Skin epidermis (tissue), 12 donors: Measurements from ENCODE around the gene PTPRS.

ENCODE experiments used
- H3K27ac ChIP-seq, 21 experiments: fragments of 200-600 bp; sonication (generic) in 11 of 21; one replicate each; pipeline ENCODE4 v1.5.0; 2020; ENCODE audit warnings: mild to moderate bottlenecking in 3 of 21, inconsistent platforms in 2 of 21, moderate library complexity in 2 of 21
- H3K4me3 ChIP-seq, 7 experiments: fragments of 200-600 bp; sonication (generic) in 2 of 7; one replicate each; pipeline ENCODE4 v1.5.0; 2020; ENCODE audit warnings: inconsistent platforms in 2 of 7, mild to moderate bottlenecking in 2 of 7, moderate library complexity in 1 of 7

The PTPRS gene

GRCh38 chr19:5292822-5293611, 47.6 kb downstream of the PTPRS start:
- peak overlapping the region in 20 of 21 experiments; percentile 34 to 89 (median 79) for H3K27ac ChIP-seq
- peak overlapping the region; percentile 49 to 70 (median 58) for H3K4me3 ChIP-seq

GRCh38 chr19:5292453-5292821, 48.2 kb downstream of the PTPRS start:
- peak overlapping the region; percentile 49 to 70 (median 58) for H3K4me3 ChIP-seq
- peak overlapping the region in 16 of 21 experiments; percentile 34 to 89 (median 80) for H3K27ac ChIP-seq

GRCh38 chr19:5291588-5292193, 48.9 kb downstream of the PTPRS start:
- Histone ChIP-seq H3K27ac (peak overlapping the region in 8 of 21 experiments; percentile 7 to 89 (median 80)), H3K4me3 (peak overlapping the region in 3 of 7 experiments; percentile 58 to 70 (median 63))
